Measurements from ENCODE around the gene GNAT3. TPM values are rescaled to one million over a fixed set of nuclear protein-coding genes. Genes with fewer than 3 reads are reported as not detected.

The GNAT3 gene
- total RNA-seq, 1 experiment from 2014 or later: not detected

DNA sequence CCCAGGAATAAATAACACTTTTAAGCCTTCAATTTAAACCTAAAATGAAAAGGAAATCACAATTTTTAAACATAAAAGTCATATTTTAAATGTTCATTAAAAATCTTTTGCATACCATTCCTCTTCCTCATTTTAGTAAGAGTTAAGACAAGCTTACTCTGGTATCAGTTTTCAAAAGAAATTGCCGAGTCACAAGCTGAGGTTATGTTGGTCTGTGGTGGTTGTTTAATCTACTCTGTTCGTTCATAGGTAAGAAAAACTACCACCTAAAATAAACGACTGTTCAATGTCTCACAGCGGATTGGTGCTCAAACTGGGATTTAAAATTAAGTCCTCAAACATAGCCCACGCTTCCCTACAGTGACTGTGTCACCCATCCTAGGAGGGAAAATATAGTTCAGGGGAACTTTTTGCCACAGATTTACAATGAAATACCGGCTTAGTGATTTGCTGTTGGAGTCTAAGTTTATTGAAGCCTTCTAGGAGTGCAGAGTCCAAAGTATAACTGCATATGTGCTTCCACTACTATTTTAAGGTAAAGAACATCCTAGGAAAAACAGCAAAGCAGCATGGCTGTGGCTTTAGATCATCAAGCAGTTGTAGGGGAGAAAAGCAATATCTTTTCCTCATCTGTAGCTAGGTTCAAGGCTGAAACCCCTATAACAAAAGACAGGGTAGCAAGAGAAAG lies 61.1 kb downstream of the GNAT3 start:
- H3K4me3 ChIP-seq (replicated peaks in 1 of 2; ENCODE audit: low read depth in 1 of 2, low read length in 2 of 2): no peak overlapping the region
- H3K27ac ChIP-seq (ENCODE audit: low read depth, low read length): no peak overlapping the region; the same call in 1 of the 2 replicates
- no peaks in the 10 kb centered on the region for H4K20me1 ChIP-seq (ENCODE audit: insufficient read depth)
- DNase-seq (ENCODE audit: low read depth, low spot score) (no peak), ATAC-seq (no peak)
- 0 out of 2 replicates have a peak overlapping the region, but pooled peaks have one; percentile 13 for H3K4me2 ChIP-seq (ENCODE audit: low read length)
- RAD21 ChIA-PET (ENCODE audit: low non-redundant PET in 1 of 2, low total read pairs in 2 of 2, uncharacterized antibody in 2 of 2, unreplicated experiment in 2 of 2): no interaction called here
- H3K27me3 ChIP-seq (ENCODE audit: insufficient read depth, low read length): no peaks in the 10 kb centered on the region
- intact Hi-C loops (cut with micrococcal nuclease): loop anchor here (10.0 kb wide), 2 partner anchors 646 to 1156 kb away; no protein-coding TSS in a partner anchor
- H2AFZ ChIP-seq (ENCODE audit: low read depth, low read length, poor library complexity, severe bottlenecking): peak overlapping the region; percentile 94
- POLR2A ChIA-PET: no interaction called here
- peaks cover 0 to 7% of the 10 kb centered on the region in 2 experiments; a peak in 1 of 4 replicates for H3K36me3 ChIP-seq (ENCODE audit: control insufficient read depth in 1 of 2, insufficient read depth in 2 of 2, low read length in 2 of 2)
- H3K79me2 ChIP-seq (ENCODE audit: insufficient read depth, low read length): no peaks in the 10 kb centered on the region
- CTCF ChIA-PET: no interaction called here
- H3K9me2 ChIP-seq (ENCODE audit: insufficient read depth): no peaks in the 10 kb centered on the region
- no peak overlapping the region for H3K9ac ChIP-seq (ENCODE audit: low read length)
- no peak for TF ChIP-seq JUND (IDR thresholded peaks at IDR 0.05)
- H3K4me1 ChIP-seq (ENCODE audit: control insufficient read depth in 1 of 2, insufficient read depth in 2 of 2, low read length in 2 of 2): peaks cover 3 to 14% of the 10 kb centered on the region in 2 experiments; a peak in 2 of 4 replicates
- BruUV-seq (replicated peaks): no TSS peak
- H3K9me3 ChIP-seq (ENCODE audit: control insufficient read depth in 1 of 2, insufficient read depth in 1 of 2, low read depth in 1 of 2, low read length in 2 of 2): 0 out of 4 replicates have a peak, but pooled peaks cover 0 to 6% of the 10 kb centered on the region in 2 experiments

DNA sequence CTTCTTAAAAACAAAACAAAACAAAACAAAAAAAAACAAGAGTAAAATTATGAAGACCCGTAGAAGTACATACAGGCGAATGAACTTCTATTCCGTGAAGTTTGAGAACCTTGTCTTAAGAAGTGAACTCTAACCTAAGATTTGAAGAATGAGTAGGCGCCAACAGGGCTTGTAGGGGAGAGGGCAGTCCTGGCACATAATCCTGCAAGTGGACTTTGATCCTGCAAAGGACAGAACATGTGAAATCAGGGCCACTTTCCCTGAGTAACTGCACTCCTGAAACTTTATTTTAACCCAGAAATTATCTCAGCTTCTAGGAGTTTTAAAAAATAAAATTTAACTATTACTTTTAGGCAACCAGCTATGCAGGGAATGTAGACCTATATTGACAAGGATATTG lies 62.0 kb downstream of the GNAT3 start:
- H3K9me2 ChIP-seq (ENCODE audit: insufficient read depth): no peaks in the 10 kb centered on the region
- H3K4me3 ChIP-seq (replicated peaks in 1 of 2; ENCODE audit: low read depth in 1 of 2, low read length in 2 of 2): no peak overlapping the region
- ChIA-PET RAD21 (ENCODE audit: low non-redundant PET in 1 of 2, low total read pairs in 2 of 2, uncharacterized antibody in 2 of 2, unreplicated experiment in 2 of 2) (no interaction called here), CTCF (no interaction called here), POLR2A (no interaction called here)
- no TSS peak for BruUV-seq (replicated peaks)
- peaks cover 0 to 7% of the 10 kb centered on the region in 2 experiments; a peak in 1 of 4 replicates for H3K36me3 ChIP-seq (ENCODE audit: control insufficient read depth in 1 of 2, insufficient read depth in 2 of 2, low read length in 2 of 2)
- ATAC-seq: no peak
- H3K9me3 ChIP-seq (ENCODE audit: control insufficient read depth in 1 of 2, insufficient read depth in 1 of 2, low read depth in 1 of 2, low read length in 2 of 2): 0 out of 4 replicates have a peak, but pooled peaks cover 0 to 6% of the 10 kb centered on the region in 2 experiments
- no peak for DNase-seq (ENCODE audit: low read depth, low spot score)
- H3K9ac ChIP-seq (ENCODE audit: low read length): no peak overlapping the region
- H3K79me2 ChIP-seq (ENCODE audit: insufficient read depth, low read length): no peaks in the 10 kb centered on the region
- H3K4me1 ChIP-seq (ENCODE audit: control insufficient read depth in 1 of 2, insufficient read depth in 2 of 2, low read length in 2 of 2): peaks cover 3 to 14% of the 10 kb centered on the region in 2 experiments; a peak in 2 of 4 replicates
- no peaks in the 10 kb centered on the region for H3K27me3 ChIP-seq (ENCODE audit: insufficient read depth, low read length)
- intact Hi-C loops (cut with micrococcal nuclease): loop anchor here (10.0 kb wide), 2 partner anchors 645 to 1155 kb away; no protein-coding TSS in a partner anchor
- H4K20me1 ChIP-seq (ENCODE audit: insufficient read depth): no peaks in the 10 kb centered on the region
- no peak overlapping the region for H3K4me2 ChIP-seq (ENCODE audit: low read length)
- H2AFZ ChIP-seq (ENCODE audit: low read depth, low read length, poor library complexity, severe bottlenecking): peak overlapping the region; percentile 94
- TF ChIP-seq, protein P1, sequence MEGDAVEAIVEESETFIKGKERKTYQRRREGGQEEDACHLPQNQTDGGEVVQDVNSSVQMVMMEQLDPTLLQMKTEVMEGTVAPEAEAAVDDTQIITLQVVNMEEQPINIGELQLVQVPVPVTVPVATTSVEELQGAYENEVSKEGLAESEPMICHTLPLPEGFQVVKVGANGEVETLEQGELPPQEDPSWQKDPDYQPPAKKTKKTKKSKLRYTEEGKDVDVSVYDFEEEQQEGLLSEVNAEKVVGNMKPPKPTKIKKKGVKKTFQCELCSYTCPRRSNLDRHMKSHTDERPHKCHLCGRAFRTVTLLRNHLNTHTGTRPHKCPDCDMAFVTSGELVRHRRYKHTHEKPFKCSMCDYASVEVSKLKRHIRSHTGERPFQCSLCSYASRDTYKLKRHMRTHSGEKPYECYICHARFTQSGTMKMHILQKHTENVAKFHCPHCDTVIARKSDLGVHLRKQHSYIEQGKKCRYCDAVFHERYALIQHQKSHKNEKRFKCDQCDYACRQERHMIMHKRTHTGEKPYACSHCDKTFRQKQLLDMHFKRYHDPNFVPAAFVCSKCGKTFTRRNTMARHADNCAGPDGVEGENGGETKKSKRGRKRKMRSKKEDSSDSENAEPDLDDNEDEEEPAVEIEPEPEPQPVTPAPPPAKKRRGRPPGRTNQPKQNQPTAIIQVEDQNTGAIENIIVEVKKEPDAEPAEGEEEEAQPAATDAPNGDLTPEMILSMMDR (IDR thresholded peaks at IDR 0.05 in 2 of 3, conservative IDR thresholded peaks at IDR 0.05 in 1 of 3; ENCODE audit: borderline replicate concordance in 1 of 3, insufficient read depth in 1 of 3, low read depth in 2 of 3, low read length in 2 of 3): no peak
- TF ChIP-seq POLR2A (IDR thresholded peaks at IDR 0.05; ENCODE audit: borderline replicate concordance, extremely low read depth, insufficient read depth, insufficient read length): no peak
- TF ChIP-seq EGR1 (IDR thresholded peaks at IDR 0.05; ENCODE audit: low read depth): no peak
- TF ChIP-seq FOSL1 (IDR thresholded peaks at IDR 0.05; ENCODE audit: low read depth): no peak
- no peak for TF ChIP-seq EZH2phosphoT487 (IDR thresholded peaks at IDR 0.05; ENCODE audit: borderline replicate concordance)
- H3K27ac ChIP-seq (ENCODE audit: low read depth, low read length): no peak overlapping the region

Measured in HCT116 (cell line).